Fibroblast of lung (primary cell): ENCODE results near the gene ITPK1.

ENCODE experiments used
- EZH2 ChIP-seq: IDR thresholded peaks from 2 replicates; pipeline ENCODE4 v1.5.1; 2012; ENCODE audit warnings: low read length, control low read depth, mild to moderate bottlenecking; ENCODE audit errors: missing control alignments
- TF ChIP-seq, protein P1 (sequence below), 2 donors: IDR thresholded peaks in 1 of 2; conservative IDR thresholded peaks in 1 of 2; 1 replicate in 1 of 2; 2 replicates in 1 of 2; pipeline ENCODE4 v1.5.1; 2011 to 2012; ENCODE audit warnings: low read length in 2 of 2, control low read depth in 1 of 2, inconsistent platforms in 1 of 2, low read depth in 1 of 2, mild to moderate bottlenecking in 1 of 2

DNA sequence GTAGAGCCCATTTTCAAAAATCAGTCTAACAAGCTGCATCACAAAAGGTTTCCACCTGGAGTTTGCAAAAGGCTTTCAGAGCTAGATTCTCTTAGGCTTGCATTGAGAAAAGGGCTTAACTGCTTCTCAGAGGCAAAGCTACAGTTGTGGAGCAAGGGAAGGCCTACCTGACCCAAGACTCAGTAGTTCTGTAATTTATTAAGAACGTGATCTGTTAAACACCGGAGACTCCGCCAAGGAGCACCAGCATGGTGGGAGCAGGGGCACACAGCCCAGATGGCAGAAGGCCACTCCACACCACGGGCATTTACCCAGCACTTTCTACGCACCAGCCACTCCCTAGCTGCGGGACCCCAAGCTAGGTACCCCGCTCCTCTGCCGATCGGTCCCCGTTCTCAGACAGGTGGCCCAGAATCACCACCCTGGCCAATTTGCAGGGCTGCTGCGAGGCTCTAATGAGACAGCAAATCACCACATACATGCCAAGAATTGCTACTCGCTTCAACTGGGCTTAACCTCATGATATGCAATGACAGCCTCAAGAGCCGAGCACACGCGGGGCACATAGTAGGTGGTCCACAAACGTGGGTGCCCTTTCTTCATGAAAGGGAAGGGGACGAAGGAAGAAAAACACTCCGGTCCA is 1.5 kb downstream of the ITPK1 start:
- TF ChIP-seq, protein P1, sequence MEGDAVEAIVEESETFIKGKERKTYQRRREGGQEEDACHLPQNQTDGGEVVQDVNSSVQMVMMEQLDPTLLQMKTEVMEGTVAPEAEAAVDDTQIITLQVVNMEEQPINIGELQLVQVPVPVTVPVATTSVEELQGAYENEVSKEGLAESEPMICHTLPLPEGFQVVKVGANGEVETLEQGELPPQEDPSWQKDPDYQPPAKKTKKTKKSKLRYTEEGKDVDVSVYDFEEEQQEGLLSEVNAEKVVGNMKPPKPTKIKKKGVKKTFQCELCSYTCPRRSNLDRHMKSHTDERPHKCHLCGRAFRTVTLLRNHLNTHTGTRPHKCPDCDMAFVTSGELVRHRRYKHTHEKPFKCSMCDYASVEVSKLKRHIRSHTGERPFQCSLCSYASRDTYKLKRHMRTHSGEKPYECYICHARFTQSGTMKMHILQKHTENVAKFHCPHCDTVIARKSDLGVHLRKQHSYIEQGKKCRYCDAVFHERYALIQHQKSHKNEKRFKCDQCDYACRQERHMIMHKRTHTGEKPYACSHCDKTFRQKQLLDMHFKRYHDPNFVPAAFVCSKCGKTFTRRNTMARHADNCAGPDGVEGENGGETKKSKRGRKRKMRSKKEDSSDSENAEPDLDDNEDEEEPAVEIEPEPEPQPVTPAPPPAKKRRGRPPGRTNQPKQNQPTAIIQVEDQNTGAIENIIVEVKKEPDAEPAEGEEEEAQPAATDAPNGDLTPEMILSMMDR (conservative IDR thresholded peaks at IDR 0.05 in 1 of 2, IDR thresholded peaks at IDR 0.05 in 1 of 2; ENCODE audit: low read depth in 1 of 2, low read length in 2 of 2) = no peak
- no peak for TF ChIP-seq EZH2
